Measurements from ENCODE around the gene PPP1R7. TPM values are rescaled to one million over a fixed set of nuclear protein-coding genes. Genes with fewer than 3 reads are reported as not detected.

Gene PPP1R7
- total RNA-seq, 2 experiments from 2014 or later: 90.2 to 92.0 TPM

GRCh38 chr2:241201445-241202267, 51.4 kb downstream of the PPP1R7 start:
- CTCF ChIA-PET: no interaction called here

GRCh38 chr2:241202268-241202585, 52.0 kb downstream of the PPP1R7 start:
- CTCF ChIA-PET: no interaction called here
- POLR2A ChIA-PET: no interaction called here

More at GRCh38 chr2:241201445-241202267, 51.4 kb downstream of the PPP1R7 start:
- POLR2A ChIA-PET: no interaction called here

GRCh38 chr2:241202681-241203080, 52.4 kb downstream of the PPP1R7 start:
- ChIA-PET POLR2A (no interaction called here), CTCF (no interaction called here)

- CTCF ChIA-PET: no interaction called here
Observed at GRCh38 chr2:241203218-241204009, 53.1 kb downstream of the PPP1R7 start.

GRCh38 chr2:241204010-241204384, 53.7 kb downstream of the PPP1R7 start:
- POLR2A ChIA-PET: no interaction called here
- CTCF ChIA-PET: interaction anchor here (1.5 kb wide), 1 partner anchor 8 kb away, joined by 3 read pairs; no protein-coding TSS in a partner anchor

More at GRCh38 chr2:241203218-241204009, 53.1 kb downstream of the PPP1R7 start:
- POLR2A ChIA-PET: no interaction called here

- POLR2A ChIA-PET: no interaction called here
- CTCF ChIA-PET: interaction anchor here (1.5 kb wide), 1 partner anchor 9 kb away, joined by 3 read pairs; no protein-coding TSS in a partner anchor
Observed at GRCh38 chr2:241204490-241204889, 54.2 kb downstream of the PPP1R7 start.

- POLR2A ChIA-PET: no interaction called here
- CTCF ChIA-PET: interaction anchor here (1.5 kb wide), 1 partner anchor 9 kb away, joined by 3 read pairs; no protein-coding TSS in a partner anchor
Observed at GRCh38 chr2:241205086-241205485, 54.8 kb downstream of the PPP1R7 start.

- ChIA-PET POLR2A (no interaction called here), CTCF (no interaction called here)
Observed at GRCh38 chr2:241207151-241207550, 56.9 kb downstream of the PPP1R7 start.

GRCh38 chr2:241207641-241208040, 57.4 kb downstream of the PPP1R7 start:
- CTCF ChIA-PET: no interaction called here

GRCh38 chr2:241208058-241208457, 57.8 kb downstream of the PPP1R7 start:
- POLR2A ChIA-PET: no interaction called here
- CTCF ChIA-PET: no interaction called here

More at GRCh38 chr2:241207641-241208040, 57.4 kb downstream of the PPP1R7 start:
- POLR2A ChIA-PET: no interaction called here

GRCh38 chr2:241209271-241209670, 59.0 kb downstream of the PPP1R7 start:
- POLR2A ChIA-PET: no interaction called here
- CTCF ChIA-PET: no interaction called here

GRCh38 chr2:241211276-241211675, 61.0 kb downstream of the PPP1R7 start:
- ChIA-PET CTCF (no interaction called here), POLR2A (no interaction called here)

GRCh38 chr2:241213041-241213440, 62.8 kb downstream of the PPP1R7 start:
- ChIA-PET CTCF (interaction anchor here (1.5 kb wide), 1 partner anchor 135 kb away, joined by 3 read pairs; no protein-coding TSS in a partner anchor), POLR2A (no interaction called here)

GRCh38 chr2:241213567-241213966, 63.3 kb downstream of the PPP1R7 start:
- ChIA-PET CTCF (no interaction called here), POLR2A (no interaction called here)

- ChIA-PET CTCF (interaction anchor here (0.6 kb wide), 1 partner anchor 548 kb away, joined by 3 read pairs; no protein-coding TSS in a partner anchor), POLR2A (interaction anchor here (0.6 kb wide), 1 partner anchor 69 kb away, joined by 3 read pairs; no protein-coding TSS in a partner anchor)
Observed at GRCh38 chr2:241214209-241214608, 63.9 kb downstream of the PPP1R7 start.

- ChIA-PET CTCF (interaction anchor here (0.6 kb wide), 1 partner anchor 547 kb away, joined by 3 read pairs; no protein-coding TSS in a partner anchor), POLR2A (interaction anchor here (1.5 kb wide), 1 partner anchor 65 kb away, joined by 6 read pairs; the partner anchor contains the start of genes PASK and PPP1R7)
Observed at GRCh38 chr2:241214766-241215165, 64.5 kb downstream of the PPP1R7 start.

- CTCF ChIA-PET: no interaction called here
- POLR2A ChIA-PET: interaction anchor here (1.5 kb wide), 1 partner anchor 65 kb away, joined by 6 read pairs; the partner anchor contains the start of genes PASK and PPP1R7
Observed at GRCh38 chr2:241215421-241215820, 65.2 kb downstream of the PPP1R7 start.

- CTCF ChIA-PET: no interaction called here
- POLR2A ChIA-PET: interaction anchor here (1.5 kb wide), 1 partner anchor 66 kb away, joined by 6 read pairs; the partner anchor contains the start of genes PASK and PPP1R7
Observed at GRCh38 chr2:241216211-241216761, 66.0 kb downstream of the PPP1R7 start.

GRCh38 chr2:241217320-241218031, 67.2 kb downstream of the PPP1R7 start:
- ChIA-PET CTCF (no interaction called here), POLR2A (no interaction called here)

All from activated CD8-positive, alpha-beta memory T cell treated with anti-CD3 and anti-CD28 coated beads for 36 hours (primary cell).